ENCODE results near the gene PRSS27.

DNA sequence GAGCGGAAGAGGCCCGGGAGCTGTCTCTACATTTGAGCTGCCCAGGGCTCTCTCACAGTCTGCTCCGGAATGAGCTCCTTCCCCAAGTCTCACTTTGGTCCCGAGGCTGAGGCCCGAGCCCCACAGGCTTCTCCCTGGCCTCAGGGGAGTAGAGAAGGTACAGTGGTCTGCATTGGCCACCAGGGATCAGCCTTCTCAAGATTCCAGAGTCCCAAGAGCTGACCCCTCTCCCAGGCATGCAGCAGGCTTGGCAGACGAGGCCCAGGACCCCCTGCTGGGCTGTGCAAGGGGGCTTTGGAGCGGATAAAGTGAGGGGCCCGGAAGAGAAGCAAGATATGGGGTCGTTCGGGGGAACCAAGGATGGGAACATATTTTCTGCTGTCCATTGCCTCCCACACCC is 3.1 kb downstream of the PRSS27 start:
- no peak for TF ChIP-seq POLR2A (IDR thresholded peaks at IDR 0.05)
- TF ChIP-seq, protein P1, sequence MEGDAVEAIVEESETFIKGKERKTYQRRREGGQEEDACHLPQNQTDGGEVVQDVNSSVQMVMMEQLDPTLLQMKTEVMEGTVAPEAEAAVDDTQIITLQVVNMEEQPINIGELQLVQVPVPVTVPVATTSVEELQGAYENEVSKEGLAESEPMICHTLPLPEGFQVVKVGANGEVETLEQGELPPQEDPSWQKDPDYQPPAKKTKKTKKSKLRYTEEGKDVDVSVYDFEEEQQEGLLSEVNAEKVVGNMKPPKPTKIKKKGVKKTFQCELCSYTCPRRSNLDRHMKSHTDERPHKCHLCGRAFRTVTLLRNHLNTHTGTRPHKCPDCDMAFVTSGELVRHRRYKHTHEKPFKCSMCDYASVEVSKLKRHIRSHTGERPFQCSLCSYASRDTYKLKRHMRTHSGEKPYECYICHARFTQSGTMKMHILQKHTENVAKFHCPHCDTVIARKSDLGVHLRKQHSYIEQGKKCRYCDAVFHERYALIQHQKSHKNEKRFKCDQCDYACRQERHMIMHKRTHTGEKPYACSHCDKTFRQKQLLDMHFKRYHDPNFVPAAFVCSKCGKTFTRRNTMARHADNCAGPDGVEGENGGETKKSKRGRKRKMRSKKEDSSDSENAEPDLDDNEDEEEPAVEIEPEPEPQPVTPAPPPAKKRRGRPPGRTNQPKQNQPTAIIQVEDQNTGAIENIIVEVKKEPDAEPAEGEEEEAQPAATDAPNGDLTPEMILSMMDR (IDR thresholded peaks at IDR 0.05 in 4 of 5, conservative IDR thresholded peaks at IDR 0.05 in 1 of 5): no peak
